GM19438 (cell line): ENCODE data around the gene DNM3.

Experiments
- ATAC-seq: cut with Tn5 transposase; IDR thresholded peaks from one replicate; pipeline ENCODE4 v1.9.1; 2021; ENCODE audit warnings: low read depth; ENCODE audit not compliant: unreplicated experiment

DNM3 gene

GRCh38 chr1:172457479-172458130 is 616.3 kb downstream of the DNM3 start:
- no peak for ATAC-seq

GRCh38 chr1:172460177-172460576 is 618.9 kb downstream of the DNM3 start:
- ATAC-seq = no peak

DNA sequence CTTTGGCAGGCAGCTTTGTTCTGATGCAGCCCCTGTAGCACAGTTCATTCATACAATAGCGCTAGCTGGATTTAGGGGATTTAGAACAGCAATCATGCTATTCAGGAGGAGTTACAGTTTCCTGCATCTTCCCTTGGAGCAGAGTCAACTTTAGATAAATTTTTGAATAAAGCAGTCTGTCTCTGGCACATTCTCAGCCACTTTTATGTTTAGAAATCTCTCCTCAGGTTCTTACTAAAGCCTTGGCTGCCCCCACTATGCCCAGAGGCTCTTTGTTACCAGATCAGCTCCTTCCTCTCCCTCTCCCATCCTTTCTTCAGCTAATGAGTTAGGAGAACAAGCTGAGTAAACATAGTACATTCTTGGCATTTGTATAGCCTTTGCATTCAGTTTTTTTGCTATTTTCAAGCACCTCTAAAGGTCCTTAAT is 619.6 kb downstream of the DNM3 start:
- no peak for ATAC-seq
